Upper lobe of right lung (tissue), 1 donor: ENCODE results near the gene PLCB2. TPM values are rescaled to one million over a fixed set of nuclear protein-coding genes. Genes with fewer than 3 reads are reported as not detected.

Experiments
- ATAC-seq: fragments of 200-7000 bp; cut with Tn5 transposase; one replicate; pipeline ENCODE4 v1.9.1; 2020; ENCODE audit warnings: mild to moderate bottlenecking, moderate library complexity
- DNase-seq: peaks from one replicate; pipeline ENCODE4 v3.0.0-alpha.2; 2020
- H3K27ac ChIP-seq: fragments of 200-600 bp; one replicate; pipeline ENCODE4 v1.8.0; 2022
- H3K27me3 ChIP-seq: fragments of 200-600 bp; one replicate; pipeline ENCODE4 v1.8.0; 2022; ENCODE audit warnings: mild to moderate bottlenecking
- H3K36me3 ChIP-seq: fragments of 200-600 bp; one replicate; pipeline ENCODE4 v1.8.0; 2022
- H3K4me1 ChIP-seq: fragments of 200-600 bp; one replicate; pipeline ENCODE4 v1.8.0; 2022
- H3K4me3 ChIP-seq: fragments of 200-600 bp; one replicate; pipeline ENCODE4 v1.8.0; 2022; ENCODE audit warnings: mild to moderate bottlenecking
- H3K9me3 ChIP-seq: fragments of 200-600 bp; one replicate; pipeline ENCODE4 v1.8.0; 2022
- intact Hi-C: fragments of 100-400 bp; cut with DNase I; formaldehyde crosslinking; loops from one replicate; pipeline ENCODE4 v1.11.0; 2022
- total RNA-seq: library from RNA; stranded (reverse); fragmentation: NEBNext Ultra II Directional; extraction: Animal tissue kit (Norgen Biotek cat#: 25700); gene quantifications from one replicate; pipeline ENCODE4 v1.2.1, GENCODE V29; 2021
- TF ChIP-seq, protein P1 (sequence below): fragments of 200-600 bp; IDR thresholded peaks from one replicate; pipeline ENCODE4 v1.8.0; 2022; ENCODE audit warnings: antibody characterized with exemption
- donor health status: DM: no; HTN: yes; CAD: no; lungs with severe emphysema.

PLCB2 gene
- total RNA-seq, 1 donor from 2014 or later: 61.2 TPM

DNA sequence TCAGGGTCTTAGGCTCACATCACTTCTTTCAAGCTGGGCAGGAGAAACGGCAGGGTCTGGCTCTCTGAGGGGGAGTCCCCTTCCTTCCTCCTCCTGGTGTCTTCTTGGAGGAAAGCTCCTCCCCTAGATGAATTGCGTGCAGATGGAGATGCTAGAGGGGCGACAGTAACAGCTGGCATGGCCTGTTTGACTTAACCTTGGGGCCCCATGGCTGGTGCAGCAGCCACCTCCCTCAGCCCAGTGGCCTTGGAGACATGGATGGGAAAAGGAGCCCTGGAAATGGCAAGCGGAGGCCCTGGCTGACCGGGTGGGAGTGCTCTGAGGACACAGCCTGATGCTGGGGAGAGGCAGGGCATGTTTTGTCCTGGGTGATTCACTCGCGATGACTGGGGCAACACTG lies 48.7 kb downstream of the PLCB2 start:
- Histone ChIP-seq H3K9me3 (no peaks in the 10 kb centered on the region), H3K27ac (no peak overlapping the region), H3K27me3 (no peaks in the 10 kb centered on the region), H3K4me3 (no peak overlapping the region), H3K36me3 (no peaks in the 10 kb centered on the region), H3K4me1 (no peaks in the 10 kb centered on the region)
- DNase-seq (no peak), ATAC-seq (no peak)
- intact Hi-C loops: no loop called here
- TF ChIP-seq, protein P1, sequence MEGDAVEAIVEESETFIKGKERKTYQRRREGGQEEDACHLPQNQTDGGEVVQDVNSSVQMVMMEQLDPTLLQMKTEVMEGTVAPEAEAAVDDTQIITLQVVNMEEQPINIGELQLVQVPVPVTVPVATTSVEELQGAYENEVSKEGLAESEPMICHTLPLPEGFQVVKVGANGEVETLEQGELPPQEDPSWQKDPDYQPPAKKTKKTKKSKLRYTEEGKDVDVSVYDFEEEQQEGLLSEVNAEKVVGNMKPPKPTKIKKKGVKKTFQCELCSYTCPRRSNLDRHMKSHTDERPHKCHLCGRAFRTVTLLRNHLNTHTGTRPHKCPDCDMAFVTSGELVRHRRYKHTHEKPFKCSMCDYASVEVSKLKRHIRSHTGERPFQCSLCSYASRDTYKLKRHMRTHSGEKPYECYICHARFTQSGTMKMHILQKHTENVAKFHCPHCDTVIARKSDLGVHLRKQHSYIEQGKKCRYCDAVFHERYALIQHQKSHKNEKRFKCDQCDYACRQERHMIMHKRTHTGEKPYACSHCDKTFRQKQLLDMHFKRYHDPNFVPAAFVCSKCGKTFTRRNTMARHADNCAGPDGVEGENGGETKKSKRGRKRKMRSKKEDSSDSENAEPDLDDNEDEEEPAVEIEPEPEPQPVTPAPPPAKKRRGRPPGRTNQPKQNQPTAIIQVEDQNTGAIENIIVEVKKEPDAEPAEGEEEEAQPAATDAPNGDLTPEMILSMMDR: no peak

DNA sequence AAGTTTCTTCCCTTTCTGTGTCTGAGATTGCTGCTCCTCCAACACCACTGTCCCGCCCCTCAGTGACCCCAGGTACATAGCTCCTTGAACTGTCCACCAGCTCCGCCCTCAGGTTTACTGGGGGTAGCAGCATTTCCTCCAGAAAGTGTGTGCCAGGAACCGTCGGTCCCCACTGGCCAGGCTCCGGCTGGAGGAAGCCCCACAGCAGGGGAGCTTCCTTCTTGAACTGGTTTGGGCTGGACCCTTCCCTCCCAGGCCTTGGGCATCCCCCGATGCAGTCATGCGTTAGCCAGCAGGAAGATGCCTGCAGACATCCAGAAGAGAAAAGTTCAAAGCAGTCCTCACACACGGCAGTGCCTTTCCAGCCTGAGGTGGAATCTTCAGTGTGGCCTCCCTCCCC lies 49.2 kb downstream of the PLCB2 start:
- Histone ChIP-seq H3K36me3 (no peaks in the 10 kb centered on the region), H3K4me1 (peaks cover 1% of the 10 kb centered on the region), H3K27me3 (peaks cover 4% of the 10 kb centered on the region), H3K27ac (no peak overlapping the region), H3K4me3 (no peak overlapping the region), H3K9me3 (no peaks in the 10 kb centered on the region)
- DNase-seq: no peak
- intact Hi-C loops: no loop called here
- ATAC-seq: no peak
- TF ChIP-seq, protein P1: no peak

DNA sequence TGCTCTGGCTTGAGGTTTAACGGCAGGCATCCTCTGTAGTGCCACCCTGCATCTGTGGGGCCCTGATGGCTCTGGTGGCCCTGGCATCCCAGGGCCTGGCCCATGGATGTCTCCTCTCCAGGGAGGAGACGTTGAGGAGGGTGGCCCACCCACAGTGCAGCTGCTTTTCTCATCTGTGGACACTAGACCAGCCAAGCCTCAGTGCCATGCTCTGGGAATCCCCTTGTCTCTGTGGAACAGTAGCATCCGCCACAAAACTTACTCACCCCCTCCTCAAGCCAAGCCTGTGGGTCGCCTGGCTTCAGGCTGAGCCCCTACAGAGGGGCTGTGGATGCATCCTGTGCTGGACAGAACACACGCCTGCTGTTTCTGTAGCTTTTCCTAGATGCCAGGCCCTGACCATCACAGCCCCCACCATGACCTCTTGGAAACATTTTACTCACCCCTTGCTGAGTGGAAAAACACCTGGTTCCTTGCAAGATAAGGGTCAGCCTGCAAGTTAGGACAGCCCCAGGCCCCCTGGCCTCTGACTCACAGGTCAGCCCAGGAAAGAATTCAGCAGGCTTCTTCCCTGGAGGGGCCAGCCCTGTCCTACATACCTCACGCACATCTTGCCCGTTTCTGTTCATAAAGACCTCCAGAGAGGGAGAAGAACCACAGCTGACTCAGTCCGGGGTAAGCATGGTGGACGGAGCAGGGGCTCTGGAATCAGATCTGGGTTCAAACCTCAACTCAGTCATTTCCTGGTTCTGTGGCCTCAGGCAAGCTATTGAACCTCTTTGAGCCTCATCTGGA lies 49.9 kb downstream of the PLCB2 start:
- DNase-seq (no peak), ATAC-seq (no peak)
- Histone ChIP-seq H3K27me3 (peaks cover 10% of the 10 kb centered on the region), H3K27ac (no peak overlapping the region), H3K4me3 (no peak overlapping the region), H3K9me3 (no peaks in the 10 kb centered on the region), H3K36me3 (no peaks in the 10 kb centered on the region), H3K4me1 (peaks cover 8% of the 10 kb centered on the region)
- TF ChIP-seq, protein P1: no peak
- intact Hi-C loops: no loop called here

DNA sequence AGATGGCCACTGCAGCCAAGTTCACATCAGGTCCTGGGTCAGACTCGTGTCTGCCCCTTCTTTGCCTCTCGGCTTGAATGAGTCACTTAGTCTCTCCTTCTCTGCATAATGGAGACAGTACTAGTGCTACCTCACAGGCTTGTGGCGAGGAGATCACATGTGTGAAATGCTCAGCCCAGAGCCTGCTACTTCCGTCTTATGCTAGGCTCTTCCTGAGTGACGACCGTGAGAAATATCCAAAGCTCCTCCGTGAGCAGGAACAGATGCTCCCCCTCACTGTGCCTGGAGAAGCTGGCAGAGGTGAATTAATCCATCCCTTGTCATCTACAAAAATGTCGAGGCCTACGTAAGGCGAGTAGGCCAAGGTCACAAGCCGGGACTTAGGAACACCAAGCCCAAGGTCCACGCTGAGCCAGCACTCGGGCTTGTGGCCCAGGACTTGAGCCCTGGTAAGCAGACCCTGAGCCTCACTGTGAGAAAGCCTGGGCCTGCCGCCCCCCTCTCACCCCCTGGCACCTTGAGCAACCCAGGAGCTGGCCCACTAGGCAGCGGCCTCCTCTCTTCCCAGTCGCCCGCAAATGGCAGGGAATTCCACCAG lies 51.0 kb downstream of the PLCB2 start:
- peak; percentile 4 for ATAC-seq
- H3K36me3 ChIP-seq: no peaks in the 10 kb centered on the region
- TF ChIP-seq, protein P1: no peak
- DNase-seq: no peak
- H3K27me3 ChIP-seq: peaks cover 19% of the 10 kb centered on the region
- peaks cover 9% of the 10 kb centered on the region for H3K4me1 ChIP-seq
- H3K4me3 ChIP-seq: no peak overlapping the region
- intact Hi-C loops: no loop called here
- no peak overlapping the region for H3K27ac ChIP-seq
- no peaks in the 10 kb centered on the region for H3K9me3 ChIP-seq

DNA sequence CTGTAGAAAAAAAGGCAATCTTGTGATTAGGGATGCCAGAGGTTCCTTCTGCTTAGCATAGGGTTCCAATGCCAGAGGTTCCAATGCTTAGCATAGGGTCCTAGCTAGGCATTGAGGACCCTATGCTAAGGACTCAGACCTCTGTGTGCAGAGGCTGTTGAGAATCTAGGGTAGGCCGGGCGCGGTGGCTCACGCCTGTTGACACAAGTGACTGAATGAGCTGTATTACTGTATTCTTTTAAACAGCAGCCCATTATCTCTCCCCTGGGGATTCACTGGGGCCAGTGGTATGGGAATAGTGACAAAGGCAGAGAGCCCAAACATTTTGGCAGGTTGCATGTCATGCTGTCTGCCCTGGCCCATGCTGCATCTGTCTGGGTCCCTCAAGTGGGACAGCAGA lies 52.7 kb downstream of the PLCB2 start:
- ATAC-seq (no peak), DNase-seq (no peak)
- Histone ChIP-seq H3K27me3 (peaks cover 19% of the 10 kb centered on the region), H3K9me3 (no peaks in the 10 kb centered on the region), H3K27ac (no peak overlapping the region), H3K4me3 (no peak overlapping the region), H3K4me1 (peaks cover 9% of the 10 kb centered on the region), H3K36me3 (no peaks in the 10 kb centered on the region)
- TF ChIP-seq, protein P1: no peak
- intact Hi-C loops: no loop called here
